HG02970 (cell line): Measurements from ENCODE around the gene NPC1.
"Not testable (repeated sequence)": the region's sequence is repeated elsewhere in the genome, so short reads cannot be mapped to it uniquely, and the experiment has no call there.

Experiments used
- ATAC-seq: cut with Tn5 transposase; IDR thresholded peaks from one replicate; pipeline ENCODE4 v1.9.1; 2021; ENCODE audit warnings: mild to moderate bottlenecking, moderate library complexity, moderate number of reproducible peaks; ENCODE audit not compliant: unreplicated experiment, low FRiP score

NPC1 gene

GRCh38 chr18:23528580-23529472 lies 57.5 kb downstream of the NPC1 start:
- ATAC-seq, result no peak

DNA sequence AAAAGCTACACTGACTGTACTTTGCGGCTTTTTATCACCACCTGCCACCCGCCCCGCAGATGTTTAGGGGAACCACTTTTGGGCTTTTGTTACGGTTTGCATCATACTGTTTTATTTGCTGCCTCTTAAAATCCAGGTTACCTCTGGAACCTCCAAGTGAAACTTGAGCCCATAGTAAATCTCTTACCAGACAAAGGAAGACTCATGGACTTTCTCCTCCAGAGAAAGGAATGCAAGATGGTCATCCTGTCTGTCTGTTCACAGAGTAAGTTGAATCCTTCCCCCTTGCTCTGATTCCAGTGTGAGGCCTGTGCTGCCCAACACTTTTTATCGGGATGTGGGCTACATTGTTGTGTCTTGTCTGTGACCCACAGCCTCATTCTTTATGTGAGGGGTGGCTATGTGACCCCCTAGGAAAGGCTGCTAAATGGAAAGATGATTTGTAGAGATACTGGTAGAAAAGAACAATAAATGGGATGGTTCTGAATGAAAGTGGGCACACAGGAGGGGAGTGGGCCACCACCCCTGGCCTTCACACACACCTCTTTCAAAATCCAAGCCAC lies 59.7 kb downstream of the NPC1 start:
- no peak for ATAC-seq

DNA sequence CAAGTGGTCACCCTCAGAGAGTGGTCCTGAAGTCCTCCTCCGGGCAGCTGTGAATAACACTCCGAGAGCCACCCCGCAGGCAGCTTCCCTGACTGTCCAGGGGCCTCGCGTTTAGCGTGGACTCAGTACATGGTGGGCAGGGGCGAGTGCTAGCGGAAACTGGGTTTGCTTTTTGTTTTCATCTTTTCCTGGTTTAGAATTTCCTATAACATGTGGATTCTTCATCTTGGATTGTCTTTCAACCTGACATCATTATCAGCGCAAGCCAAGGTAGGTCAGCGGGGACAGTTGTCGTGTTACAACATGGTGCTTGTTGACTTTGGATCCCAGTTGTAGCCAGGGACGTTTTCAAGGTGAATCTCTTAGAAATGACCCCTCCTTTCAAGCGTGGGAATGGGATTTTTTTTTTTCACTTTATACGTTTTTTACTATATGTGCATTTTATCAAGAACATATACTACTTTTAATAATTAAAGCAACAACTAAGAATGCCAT lies 62.0 kb downstream of the NPC1 start:
- ATAC-seq, result no peak

GRCh38 chr18:23523429-23524212 lies 62.7 kb downstream of the NPC1 start:
- no peak for ATAC-seq

GRCh38 chr18:23521907-23522306 lies 64.4 kb downstream of the NPC1 start:
- ATAC-seq, result no peak

DNA sequence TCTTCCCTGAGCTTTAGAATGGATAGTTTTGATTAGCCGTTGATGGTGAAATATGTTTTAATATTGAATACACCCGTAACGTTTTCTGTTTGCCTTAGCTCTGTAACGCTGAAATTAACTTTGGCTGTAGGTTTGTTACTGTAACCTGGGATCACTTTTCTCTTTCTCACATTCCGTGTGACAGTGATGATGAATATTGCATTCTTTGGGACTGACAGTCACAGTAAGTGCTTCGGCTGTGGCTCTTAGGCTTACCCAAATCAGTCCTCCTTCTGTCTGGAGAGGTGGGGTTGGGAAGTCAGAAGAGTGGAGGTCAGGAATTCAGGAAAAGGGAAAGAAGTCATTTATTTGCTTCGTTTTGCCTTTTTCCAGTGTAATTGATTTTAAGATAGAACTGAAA lies 65.0 kb downstream of the NPC1 start:
- ATAC-seq, result no peak

GRCh38 chr18:23519734-23520133 lies 66.6 kb downstream of the NPC1 start:
- ATAC-seq, result no peak

DNA sequence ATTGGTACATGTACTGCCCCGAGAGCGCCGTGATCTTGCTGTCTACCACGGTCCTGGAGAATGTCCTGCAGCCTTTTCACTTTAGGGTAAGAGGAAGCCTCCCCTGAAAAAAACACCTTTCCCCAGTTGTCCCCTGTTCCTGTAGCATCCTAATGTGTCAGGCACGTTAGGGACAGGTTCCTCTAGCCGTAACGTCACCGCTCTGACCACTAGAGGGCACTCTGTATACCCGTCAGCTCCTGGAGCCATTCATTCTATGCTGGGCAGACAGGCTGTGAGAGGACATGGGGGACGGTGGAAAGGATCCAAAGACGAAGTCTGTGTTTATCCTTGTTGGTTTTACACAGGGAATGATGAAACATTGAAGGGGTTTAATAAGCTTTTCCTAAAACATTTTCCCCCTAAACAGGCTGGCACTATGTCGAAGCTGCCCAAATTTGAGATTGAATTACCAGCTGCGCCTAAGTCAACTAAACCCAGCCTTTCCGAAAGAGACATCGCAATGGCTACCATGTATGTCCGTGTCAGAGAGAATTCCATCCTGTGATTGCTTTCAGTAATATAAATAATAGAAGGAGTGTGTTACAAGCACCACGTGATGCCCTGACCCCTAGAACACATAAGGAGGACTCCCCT lies 70.3 kb downstream of the NPC1 start:
- ATAC-seq, result no peak

DNA sequence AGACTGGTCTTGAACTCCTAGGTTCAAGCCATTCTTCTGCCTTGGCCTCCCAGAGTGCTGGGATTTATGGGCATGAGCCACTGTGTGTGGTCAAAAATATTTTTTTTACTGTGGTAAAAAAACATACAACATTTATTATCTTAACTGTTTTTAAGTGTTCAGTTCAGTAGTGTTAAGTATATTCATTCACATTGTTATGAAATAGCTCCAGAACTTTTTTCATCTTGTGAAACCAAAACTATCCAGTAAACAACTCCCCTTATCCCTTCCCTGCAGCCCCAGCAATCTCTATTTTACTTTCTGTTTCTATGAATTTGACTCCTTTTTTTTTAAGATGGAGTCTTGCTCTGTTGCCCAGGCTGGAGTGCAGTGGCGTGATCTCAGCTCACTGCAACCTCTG lies 73.7 kb downstream of the NPC1 start:
- no peak for ATAC-seq

GRCh38 chr18:23512216-23512615 lies 74.1 kb downstream of the NPC1 start:
- ATAC-seq, result not testable (repeated sequence)

GRCh38 chr18:23510923-23511322 lies 75.4 kb downstream of the NPC1 start:
- ATAC-seq, result not testable (repeated sequence)

- no peak for ATAC-seq
Observed at GRCh38 chr18:23506393-23506792, 79.9 kb downstream of the NPC1 start.

GRCh38 chr18:23504720-23505119 lies 81.6 kb downstream of the NPC1 start:
- peak; percentile 48 for ATAC-seq

DNA sequence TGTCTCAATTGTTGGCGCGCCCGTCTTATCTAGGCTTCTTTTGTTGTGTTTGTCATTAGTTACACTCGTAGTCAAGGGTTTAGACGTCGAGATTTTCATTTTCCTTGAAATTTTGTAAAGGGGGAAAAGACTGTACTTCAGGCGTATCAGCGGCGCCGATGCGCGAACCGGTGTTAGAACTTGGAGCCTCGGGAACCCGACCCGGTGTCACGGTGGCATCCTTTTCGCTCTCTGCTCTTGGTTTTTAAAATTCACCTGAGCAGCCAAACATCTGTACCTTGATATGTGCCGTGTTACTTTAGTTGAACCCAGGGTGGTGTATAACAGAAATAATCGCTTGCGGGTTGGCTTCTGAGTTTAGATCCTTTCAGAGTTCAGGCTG lies 82.4 kb downstream of the NPC1 start:
- ATAC-seq, result no peak

DNA sequence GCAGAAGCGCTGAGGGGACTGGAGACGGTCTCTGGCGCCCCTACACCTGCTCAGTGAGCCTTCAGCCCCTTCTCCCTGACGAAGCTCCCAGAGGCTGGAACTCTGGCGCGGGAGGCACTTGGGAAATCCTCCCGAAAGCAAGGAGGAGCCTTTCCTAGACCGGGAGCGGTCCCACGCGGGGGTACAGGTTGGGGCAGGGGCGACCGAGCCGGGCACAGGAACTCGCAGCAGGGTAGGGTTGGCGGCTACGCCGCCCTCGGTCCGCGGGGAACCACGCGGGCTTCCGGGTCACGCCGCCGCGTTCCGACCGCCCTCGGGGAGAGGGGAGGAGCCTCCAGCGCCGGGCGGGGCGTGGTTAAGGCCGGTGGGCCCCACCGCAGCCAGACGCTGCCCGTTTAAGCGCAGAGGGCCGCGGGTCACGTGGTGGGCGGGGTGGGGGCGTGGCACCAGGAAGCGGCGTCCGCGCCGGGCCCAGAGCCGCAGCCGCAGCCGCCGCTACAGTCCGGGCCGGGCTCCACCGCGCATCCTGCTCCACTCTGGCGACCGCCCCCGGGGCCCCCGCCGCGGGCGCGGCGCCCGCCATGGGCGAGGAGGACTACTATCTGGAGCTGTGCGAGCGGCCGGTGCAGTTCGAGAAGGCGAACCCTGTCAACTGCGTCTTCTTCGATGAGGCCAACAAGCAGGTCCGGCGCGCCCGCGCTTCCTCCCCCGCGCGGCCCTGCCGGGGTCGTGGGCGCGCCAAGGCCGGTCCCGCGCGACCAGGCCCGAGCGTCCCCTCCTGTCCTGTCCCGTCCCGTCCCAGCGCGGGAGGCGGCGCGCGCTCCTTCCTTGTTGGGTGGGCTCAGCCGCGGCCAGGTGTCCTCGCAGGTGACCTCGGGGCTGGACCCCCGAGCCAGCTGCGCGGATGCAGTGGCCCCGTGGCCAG lies 83.0 kb downstream of the NPC1 start, which contains the start of gene RMC1:
Gene RMC1 (plus strand): TSS at position 474 of the 925 bp plus-strand sequence. CDS start 108 bp downstream, at position 582.
- ATAC-seq, result peak; percentile 83

- ATAC-seq, result no peak
Observed at GRCh38 chr18:23502516-23503037, 83.7 kb downstream of the NPC1 start.

DNA sequence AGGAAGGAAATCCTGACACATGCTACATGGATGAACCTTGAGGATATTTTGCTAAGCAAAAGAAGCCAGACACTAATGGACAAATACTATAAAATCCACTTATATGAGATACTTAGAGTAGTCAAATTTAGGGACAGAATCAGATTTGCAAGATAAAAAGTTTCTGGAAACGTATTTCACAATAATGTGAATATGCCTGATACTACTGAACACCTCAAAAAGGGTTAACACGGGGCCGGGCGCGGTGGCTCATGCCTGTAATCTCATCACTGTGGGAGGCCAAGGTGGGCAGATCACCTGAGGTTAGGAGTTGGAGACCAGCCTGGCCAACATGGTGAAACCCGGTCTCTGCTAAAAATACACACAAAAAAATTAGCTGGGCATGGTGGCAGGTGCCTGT lies 84.7 kb downstream of the NPC1 start:
- no peak for ATAC-seq

GRCh38 chr18:23499291-23499781 lies 87.0 kb downstream of the NPC1 start:
- ATAC-seq, result no peak

DNA sequence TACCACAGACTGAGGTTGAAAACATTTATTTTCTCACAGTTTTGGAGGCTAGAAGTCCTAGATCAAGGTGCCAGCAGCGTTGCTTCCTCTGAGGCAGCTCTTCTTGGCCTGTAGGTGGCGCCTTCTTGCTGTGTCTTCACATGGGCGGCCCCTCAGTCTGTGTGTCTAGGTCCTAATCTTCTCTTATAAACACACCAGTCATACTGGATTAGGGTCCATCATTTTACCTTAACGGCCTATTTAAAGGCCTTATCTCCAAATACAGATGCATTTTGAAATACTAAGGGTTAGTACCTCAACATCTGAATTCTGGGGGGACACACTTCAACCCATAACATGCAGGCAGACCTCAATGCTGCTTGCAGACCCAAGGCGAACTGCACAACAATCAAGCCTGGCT lies 87.4 kb downstream of the NPC1 start:
- no peak for ATAC-seq
